GM10248 (cell line): ENCODE data around the gene ZSWIM1.

Experiments used
- CTCF ChIA-PET: fragments of 300-600 bp; sonication (Branson Sonifier 250); formaldehyde crosslinking; extraction: SDS; loops from one replicate; lab custom pipeline; 2021; ENCODE audit warnings: antibody characterized with exemption; lab: Yijun Ruan, JAX
- POLR2A ChIA-PET: fragments of 350-650 bp; sonication (Branson Sonifier 250); formaldehyde crosslinking; extraction: SDS; loops from one replicate; lab custom pipeline; 2020; ENCODE audit warnings: antibody characterized with exemption; lab: Yijun Ruan, JAX
- DNase-seq: peaks from one replicate; pipeline ENCODE4 v3.0.0; 2012; ENCODE audit errors: extremely low spot score
- TF ChIP-seq, protein P1 (sequence below): IDR thresholded peaks from 2 replicates; pipeline ENCODE4 v1.5.1; 2012; ENCODE audit warnings: mild to moderate bottlenecking, low read depth; ENCODE audit errors: extremely low read depth, missing control alignments, control extremely low read depth

ZSWIM1 gene

DNA sequence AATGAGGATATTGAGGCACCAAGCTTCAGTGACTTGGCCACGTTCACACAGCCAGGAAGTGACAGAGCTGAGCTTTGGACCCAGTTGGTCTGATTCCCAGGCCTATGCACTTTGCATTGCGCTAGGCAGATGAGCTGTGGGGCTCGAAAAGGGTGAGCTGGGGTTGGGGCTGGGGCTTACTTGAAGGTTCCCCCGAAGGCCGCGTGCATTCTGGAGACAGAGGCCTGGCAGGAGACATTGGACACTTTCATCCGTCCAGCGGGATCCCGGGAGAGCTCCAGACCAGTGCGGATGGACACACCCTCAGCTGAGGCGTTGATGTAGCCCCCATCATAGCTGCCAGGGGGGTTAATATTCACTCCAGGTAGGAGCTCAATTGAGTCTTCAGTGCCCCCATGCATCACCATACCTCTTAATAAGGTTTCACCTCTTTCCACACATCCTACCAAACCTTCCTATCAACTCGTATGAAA, 28.3 kb downstream of the ZSWIM1 start:
- CTCF ChIA-PET = interaction anchor here (0.8 to 2.9 kb wide), 8 partner anchors 9 to 104 kb away, joined by 3 to 7 read pairs (median 4); partner anchors contain the start of genes CTSA, NEURL2 and ZSWIM1
- POLR2A ChIA-PET = interaction anchor here (0.7 kb wide), 1 partner anchor 10 kb away, joined by 4 read pairs; no protein-coding TSS in a partner anchor
- DNase-seq = no peak
- TF ChIP-seq, protein P1, sequence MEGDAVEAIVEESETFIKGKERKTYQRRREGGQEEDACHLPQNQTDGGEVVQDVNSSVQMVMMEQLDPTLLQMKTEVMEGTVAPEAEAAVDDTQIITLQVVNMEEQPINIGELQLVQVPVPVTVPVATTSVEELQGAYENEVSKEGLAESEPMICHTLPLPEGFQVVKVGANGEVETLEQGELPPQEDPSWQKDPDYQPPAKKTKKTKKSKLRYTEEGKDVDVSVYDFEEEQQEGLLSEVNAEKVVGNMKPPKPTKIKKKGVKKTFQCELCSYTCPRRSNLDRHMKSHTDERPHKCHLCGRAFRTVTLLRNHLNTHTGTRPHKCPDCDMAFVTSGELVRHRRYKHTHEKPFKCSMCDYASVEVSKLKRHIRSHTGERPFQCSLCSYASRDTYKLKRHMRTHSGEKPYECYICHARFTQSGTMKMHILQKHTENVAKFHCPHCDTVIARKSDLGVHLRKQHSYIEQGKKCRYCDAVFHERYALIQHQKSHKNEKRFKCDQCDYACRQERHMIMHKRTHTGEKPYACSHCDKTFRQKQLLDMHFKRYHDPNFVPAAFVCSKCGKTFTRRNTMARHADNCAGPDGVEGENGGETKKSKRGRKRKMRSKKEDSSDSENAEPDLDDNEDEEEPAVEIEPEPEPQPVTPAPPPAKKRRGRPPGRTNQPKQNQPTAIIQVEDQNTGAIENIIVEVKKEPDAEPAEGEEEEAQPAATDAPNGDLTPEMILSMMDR = no peak

DNA sequence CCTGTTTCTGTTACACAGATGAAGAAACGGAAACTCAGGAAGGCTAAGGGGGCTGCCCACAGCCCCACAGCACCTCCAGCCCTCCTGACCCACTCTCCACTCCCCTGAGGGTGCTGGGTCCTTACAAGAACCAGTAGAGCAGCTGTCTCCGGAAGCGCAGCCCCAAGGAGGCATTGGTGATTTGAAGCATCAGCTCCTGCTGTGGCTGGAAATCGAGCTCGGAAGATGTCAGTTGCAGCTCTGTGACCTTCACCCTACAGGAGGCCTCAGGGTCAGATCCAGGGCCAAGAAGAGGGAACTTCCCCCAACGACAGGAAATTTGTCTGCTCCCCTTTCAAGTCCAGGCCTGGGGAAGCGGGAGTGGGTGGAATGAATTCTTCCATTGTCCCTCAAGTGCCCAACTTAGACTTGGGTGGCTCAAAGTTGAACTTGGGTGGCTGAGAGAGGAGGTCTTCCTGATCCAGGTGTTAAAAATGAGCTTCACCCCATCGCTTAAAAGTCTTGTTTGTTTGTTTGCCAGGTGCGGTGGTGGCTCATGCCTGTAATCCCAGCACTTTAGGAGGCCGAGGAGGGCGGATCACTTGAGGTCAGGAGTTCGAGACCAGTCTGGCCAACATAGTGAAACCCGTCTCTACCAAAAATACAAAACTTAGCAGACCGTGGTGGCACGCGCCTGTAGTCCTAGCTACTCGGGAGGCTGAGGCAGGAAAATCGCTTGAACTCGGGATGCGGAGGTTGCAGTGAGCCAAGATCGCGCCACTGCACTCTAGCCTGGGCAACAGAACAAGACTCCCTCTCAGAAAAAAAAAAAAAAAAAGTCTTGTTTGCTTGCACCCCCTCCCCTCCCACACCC, 29.0 kb downstream of the ZSWIM1 start:
- DNase-seq = no peak
- TF ChIP-seq, protein P1 = no peak
- POLR2A ChIA-PET = interaction anchor here (0.7 to 1.5 kb wide), 2 partner anchors 8 to 17 kb away, joined by 5 to 7 read pairs; no protein-coding TSS in a partner anchor
- CTCF ChIA-PET = interaction anchor here (0.8 to 2.9 kb wide), 10 partner anchors 9 to 103 kb away, joined by 3 to 7 read pairs (median 4); partner anchors contain the start of genes CTSA, NEURL2 and ZSWIM1

DNA sequence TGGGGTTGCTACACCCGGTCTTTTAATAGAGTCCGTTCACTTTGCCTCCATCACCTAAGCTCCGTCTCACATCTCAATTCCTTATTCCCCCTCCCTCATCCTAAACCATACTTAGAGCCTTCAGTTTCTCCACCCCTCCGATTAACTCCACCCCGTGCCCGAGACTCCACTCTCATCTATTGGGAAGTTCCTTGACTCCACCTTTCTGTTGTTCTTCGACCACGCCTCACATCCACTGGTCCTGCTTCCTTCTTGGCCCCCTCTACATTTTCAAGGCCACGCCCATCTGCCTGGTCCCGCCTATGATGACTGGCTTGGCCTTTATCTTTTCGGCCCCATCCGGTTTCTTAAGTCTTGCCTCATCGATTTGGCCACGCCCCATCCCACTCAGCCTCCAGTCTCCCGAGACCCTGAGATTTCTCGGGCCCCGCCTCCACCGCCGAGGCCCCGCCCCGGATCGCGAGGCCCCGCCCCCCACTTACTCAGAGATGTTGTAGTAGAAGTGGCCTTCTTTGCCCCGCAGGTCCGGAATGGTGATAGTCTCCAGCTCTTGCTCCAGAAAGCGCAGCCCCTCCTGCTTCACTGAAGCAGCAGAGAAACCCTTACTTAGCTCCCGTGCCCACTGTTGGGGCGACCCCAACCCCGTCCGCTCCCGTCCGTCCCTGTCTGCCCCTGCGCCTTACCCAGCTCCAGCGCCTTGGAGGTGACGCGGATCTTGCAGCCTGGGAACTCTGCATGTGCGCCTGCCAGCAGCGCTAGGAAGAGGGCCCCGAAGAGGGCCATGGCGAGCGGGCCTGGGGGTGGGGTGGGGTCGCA, 29.9 kb downstream of the ZSWIM1 start:
- ChIA-PET CTCF (interaction anchor here (1.2 to 2.9 kb wide), 6 partner anchors 8 to 59 kb away, joined by 3 to 7 read pairs (median 6); partner anchors contain the start of genes CTSA and NEURL2), POLR2A (interaction anchor here (0.7 to 1.5 kb wide), 3 partner anchors 9 to 21 kb away, joined by 4 to 7 read pairs (median 5); no protein-coding TSS in a partner anchor)
- TF ChIP-seq, protein P1 = no peak
- DNase-seq = peak; percentile 100

DNA sequence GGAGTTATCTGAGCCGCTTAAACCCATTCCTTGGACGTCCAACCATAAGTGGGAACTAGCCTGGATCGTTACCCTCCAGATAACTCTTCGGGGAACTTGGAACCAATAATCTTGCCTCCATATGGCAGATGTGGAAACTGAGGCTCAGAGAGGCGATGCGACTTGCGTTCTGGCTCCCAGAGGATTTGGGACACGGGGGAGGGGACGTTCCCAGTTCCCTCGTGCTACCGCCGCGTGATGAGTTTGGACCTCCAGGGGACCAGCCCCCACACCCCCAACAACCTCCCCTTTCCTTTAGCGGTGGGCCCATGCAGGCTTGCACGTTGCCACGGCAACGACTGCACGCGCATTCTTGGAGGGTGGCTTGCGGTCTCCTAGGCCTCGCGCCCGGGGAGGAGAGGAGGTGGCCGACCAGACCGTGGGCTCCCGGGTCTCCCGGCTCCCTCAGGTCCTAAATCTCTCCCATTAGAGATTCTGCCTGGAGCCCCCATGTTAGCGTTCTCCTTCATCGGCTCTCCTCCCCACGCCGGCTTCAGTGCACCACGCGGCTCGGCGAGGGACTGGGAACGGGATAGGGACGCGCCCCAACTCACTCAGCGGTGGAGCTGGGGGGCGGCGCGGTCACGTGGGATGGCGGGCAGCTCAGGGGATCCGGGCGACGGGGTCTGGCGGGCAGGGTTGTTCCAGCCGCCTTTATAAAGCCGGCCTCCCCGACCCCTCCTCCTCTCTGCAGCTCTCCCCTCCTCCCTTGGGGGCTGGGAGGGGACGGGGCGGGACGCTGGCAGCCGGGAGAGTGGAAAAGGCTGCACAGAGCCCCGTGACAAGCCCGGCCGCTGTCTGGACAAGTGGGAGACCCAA, 30.7 kb downstream of the ZSWIM1 start, which contains the start of gene PLTP:
PLTP (minus strand) TSS at position 670 of the 858 bp plus-strand sequence. CDS start 703 bp downstream, outside the sequence.
- CTCF ChIA-PET = interaction anchor here (2.9 kb wide), 1 partner anchor 58 kb away, joined by 7 read pairs; no protein-coding TSS in a partner anchor
- peak; percentile 48 for DNase-seq
- TF ChIP-seq, protein P1 = no peak
- POLR2A ChIA-PET = interaction anchor here (1.1 to 1.5 kb wide), 2 partner anchors 9 to 22 kb away, joined by 4 to 7 read pairs; no protein-coding TSS in a partner anchor

DNA sequence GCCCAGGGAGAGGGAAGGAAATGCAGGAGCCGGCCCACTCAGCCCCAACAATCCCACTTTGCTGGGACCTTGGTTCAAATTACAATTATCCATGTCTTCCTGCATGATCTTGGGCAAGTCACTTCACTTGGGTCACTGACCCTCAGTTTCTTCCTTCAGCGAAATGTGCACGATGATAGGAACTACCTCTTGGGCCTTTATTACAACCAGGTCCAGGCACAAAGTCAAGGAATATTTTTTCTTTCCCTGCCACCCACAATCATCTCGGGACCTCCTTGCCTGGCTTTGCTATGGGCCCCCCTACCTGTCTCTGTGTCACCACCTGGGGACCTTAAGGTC, 31.3 kb downstream of the ZSWIM1 start:
- TF ChIP-seq, protein P1 = no peak
- CTCF ChIA-PET = no interaction called here
- POLR2A ChIA-PET = no interaction called here
- no peak for DNase-seq
